ENCODE data around the gene WDR82. TPM values are rescaled to one million over a fixed set of nuclear protein-coding genes. Genes with fewer than 3 reads are reported as not detected.

WDR82 gene
- total and polyA plus RNA-seq, 2 experiments from 2014 or later, result 25.2 to 71.8 TPM

- Mint-ChIP-seq H3K27me3 (ENCODE audit: insufficient read depth, low read depth, poor library complexity) (peaks cover 52% of the 10 kb centered on the region), H3K9me3 (peaks cover 6% of the 10 kb centered on the region; the same call in 2 of the 3 replicates), H3K4me1 (peaks cover 11% of the 10 kb centered on the region), H3K4me3 (peak within 1 kb of the TSS; percentile 70), H3K36me3 (ENCODE audit: low read depth) (peaks cover 5% of the 10 kb centered on the region; the same call in 2 of the 3 replicates), H3K27ac (no peak within 1 kb of the TSS)
- Histone ChIP-seq H3K9me2 (ENCODE audit: insufficient read depth) (no peaks in the 10 kb centered on the region), H3F3A (replicated peaks; ENCODE audit: low read depth) (0 out of 2 replicates have a peak, but pooled peaks cover 3% of the 10 kb centered on the region), H3K4me1 (ENCODE audit: insufficient read depth) (peaks cover 11% of the 10 kb centered on the region; the same call in 1 of the 2 replicates), H2AFZ (peak within 1 kb of the TSS; percentile 92), H3K4me2 (peak within 1 kb of the TSS; percentile 90), H3K36me3 (ENCODE audit: insufficient read depth) (no peaks in the 10 kb centered on the region), H3K27ac (ENCODE audit: low read depth) (no peak within 1 kb of the TSS), H3K79me2 (replicated peaks; ENCODE audit: insufficient read depth) (no peaks in the 10 kb centered on the region), H4K20me1 (replicated peaks; ENCODE audit: insufficient read depth) (no peaks in the 10 kb centered on the region; the same call in 1 of the 2 replicates), H3K27me3 (ENCODE audit: insufficient read depth) (peaks cover 44% of the 10 kb centered on the region), H3K4me3 (peak within 1 kb of the TSS; percentile 74)
- TF ChIP-seq EZH2 (IDR thresholded peaks at IDR 0.05; ENCODE audit: low read depth, unreplicated experiment) (peak; percentile 56), JUNB (IDR thresholded peaks at IDR 0.05; ENCODE audit: unreplicated experiment) (no peak)
- TF ChIP-seq, protein P1, sequence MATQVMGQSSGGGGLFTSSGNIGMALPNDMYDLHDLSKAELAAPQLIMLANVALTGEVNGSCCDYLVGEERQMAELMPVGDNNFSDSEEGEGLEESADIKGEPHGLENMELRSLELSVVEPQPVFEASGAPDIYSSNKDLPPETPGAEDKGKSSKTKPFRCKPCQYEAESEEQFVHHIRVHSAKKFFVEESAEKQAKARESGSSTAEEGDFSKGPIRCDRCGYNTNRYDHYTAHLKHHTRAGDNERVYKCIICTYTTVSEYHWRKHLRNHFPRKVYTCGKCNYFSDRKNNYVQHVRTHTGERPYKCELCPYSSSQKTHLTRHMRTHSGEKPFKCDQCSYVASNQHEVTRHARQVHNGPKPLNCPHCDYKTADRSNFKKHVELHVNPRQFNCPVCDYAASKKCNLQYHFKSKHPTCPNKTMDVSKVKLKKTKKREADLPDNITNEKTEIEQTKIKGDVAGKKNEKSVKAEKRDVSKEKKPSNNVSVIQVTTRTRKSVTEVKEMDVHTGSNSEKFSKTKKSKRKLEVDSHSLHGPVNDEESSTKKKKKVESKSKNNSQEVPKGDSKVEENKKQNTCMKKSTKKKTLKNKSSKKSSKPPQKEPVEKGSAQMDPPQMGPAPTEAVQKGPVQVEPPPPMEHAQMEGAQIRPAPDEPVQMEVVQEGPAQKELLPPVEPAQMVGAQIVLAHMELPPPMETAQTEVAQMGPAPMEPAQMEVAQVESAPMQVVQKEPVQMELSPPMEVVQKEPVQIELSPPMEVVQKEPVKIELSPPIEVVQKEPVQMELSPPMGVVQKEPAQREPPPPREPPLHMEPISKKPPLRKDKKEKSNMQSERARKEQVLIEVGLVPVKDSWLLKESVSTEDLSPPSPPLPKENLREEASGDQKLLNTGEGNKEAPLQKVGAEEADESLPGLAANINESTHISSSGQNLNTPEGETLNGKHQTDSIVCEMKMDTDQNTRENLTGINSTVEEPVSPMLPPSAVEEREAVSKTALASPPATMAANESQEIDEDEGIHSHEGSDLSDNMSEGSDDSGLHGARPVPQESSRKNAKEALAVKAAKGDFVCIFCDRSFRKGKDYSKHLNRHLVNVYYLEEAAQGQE (IDR thresholded peaks at IDR 0.05; ENCODE audit: unreplicated experiment), result no peak
- peak; percentile 83 for ATAC-seq
- DNase-seq (ENCODE audit: low spot score), result peak; percentile 83
These were observed 32.9 kb downstream of the WDR82 start, which contains the start of gene PPM1M for GRCh38 chr3:52245322-52246263. Gene PPM1M, plus strand, starts transcription at chr3:52245759. Its CDS starts 66 bp downstream, at chr3:52245825.

DNA sequence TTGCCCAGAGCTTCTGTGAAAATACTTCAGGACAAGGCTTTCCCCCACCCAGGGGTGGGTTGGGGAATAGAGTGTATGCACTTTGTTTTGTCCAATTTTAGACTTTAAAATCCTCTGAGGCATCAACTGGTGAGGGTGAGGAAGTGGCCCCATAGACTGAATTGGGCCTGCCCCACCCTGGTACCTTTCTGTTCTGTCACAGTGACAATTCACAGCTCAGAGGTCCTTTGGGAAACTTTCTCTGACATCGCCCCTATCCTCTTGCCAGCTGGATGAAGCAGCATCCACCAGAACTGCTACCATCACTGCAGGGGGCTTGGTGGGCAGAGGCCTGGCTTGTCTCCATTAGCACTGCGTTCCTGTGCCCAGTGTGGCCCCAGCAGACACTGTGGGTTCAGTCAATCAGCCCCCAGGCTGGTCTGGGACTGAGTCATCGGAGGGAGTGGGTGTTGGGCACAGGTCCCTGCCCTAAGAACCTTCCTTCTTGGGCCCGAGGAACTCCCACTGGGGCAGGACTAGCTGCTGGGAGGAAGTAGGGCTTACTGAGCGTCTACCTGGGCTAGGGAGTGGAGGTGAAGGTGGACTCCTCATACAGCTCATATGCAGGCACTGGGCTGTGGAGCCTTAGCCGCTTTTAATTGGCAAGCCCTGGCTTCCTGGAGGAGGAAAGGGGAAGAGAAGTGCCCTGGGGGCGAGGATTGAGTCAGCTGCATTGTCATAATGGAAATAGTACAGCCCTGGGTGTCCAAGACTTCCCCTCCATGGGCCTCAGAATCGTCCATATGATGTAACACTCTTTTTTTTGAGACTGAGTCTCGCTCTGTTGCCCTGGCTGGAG lies 34.4 kb downstream of the WDR82 start:
- H3K27me3 Mint-ChIP-seq (ENCODE audit: insufficient read depth, low read depth, poor library complexity), result peaks cover 55% of the 10 kb centered on the region
- peaks cover 44% of the 10 kb centered on the region for H3K27me3 ChIP-seq (ENCODE audit: insufficient read depth)
- H2AFZ ChIP-seq, result no peak overlapping the region
- H3K27ac Mint-ChIP-seq, result no peak overlapping the region
- H3K36me3 ChIP-seq (ENCODE audit: insufficient read depth), result no peaks in the 10 kb centered on the region
- peaks cover 12% of the 10 kb centered on the region; the same call in 2 of the 3 replicates for H3K36me3 Mint-ChIP-seq (ENCODE audit: low read depth)
- peaks cover 22% of the 10 kb centered on the region for H3K4me1 Mint-ChIP-seq
- peaks cover 8% of the 10 kb centered on the region; the same call in 1 of the 2 replicates for H3F3A ChIP-seq (replicated peaks; ENCODE audit: low read depth)
- H3K4me3 ChIP-seq, result no peak overlapping the region
- H3K9me3 Mint-ChIP-seq, result peaks cover 6% of the 10 kb centered on the region; the same call in 2 of the 3 replicates
- H3K4me1 ChIP-seq (ENCODE audit: insufficient read depth), result peaks cover 21% of the 10 kb centered on the region
- DNase-seq (ENCODE audit: low spot score) (no peak), ATAC-seq (no peak)
- no peak overlapping the region for H3K4me2 ChIP-seq
- H3K27ac ChIP-seq (ENCODE audit: low read depth), result no peak overlapping the region
- H3K4me3 Mint-ChIP-seq, result 0 out of 3 replicates have a peak overlapping the region, but pooled peaks have one; percentile 65
- H4K20me1 ChIP-seq (replicated peaks; ENCODE audit: insufficient read depth), result no peaks in the 10 kb centered on the region; the same call in 1 of the 2 replicates
- peaks cover 4% of the 10 kb centered on the region; the same call in 1 of the 2 replicates for H3K79me2 ChIP-seq (replicated peaks; ENCODE audit: insufficient read depth)
- no peaks in the 10 kb centered on the region for H3K9me2 ChIP-seq (ENCODE audit: insufficient read depth)
- no peak for TF ChIP-seq EZH2 (IDR thresholded peaks at IDR 0.05; ENCODE audit: low read depth, unreplicated experiment)
- TF ChIP-seq CREB1 (CRISPR knock-in tag; IDR thresholded peaks at IDR 0.05; ENCODE audit: low read depth), result no peak
- TF ChIP-seq ETS1 (IDR thresholded peaks at IDR 0.05), result no peak
- TF ChIP-seq, protein P1 (IDR thresholded peaks at IDR 0.05; ENCODE audit: unreplicated experiment), result no peak
- TF ChIP-seq, protein P2, sequence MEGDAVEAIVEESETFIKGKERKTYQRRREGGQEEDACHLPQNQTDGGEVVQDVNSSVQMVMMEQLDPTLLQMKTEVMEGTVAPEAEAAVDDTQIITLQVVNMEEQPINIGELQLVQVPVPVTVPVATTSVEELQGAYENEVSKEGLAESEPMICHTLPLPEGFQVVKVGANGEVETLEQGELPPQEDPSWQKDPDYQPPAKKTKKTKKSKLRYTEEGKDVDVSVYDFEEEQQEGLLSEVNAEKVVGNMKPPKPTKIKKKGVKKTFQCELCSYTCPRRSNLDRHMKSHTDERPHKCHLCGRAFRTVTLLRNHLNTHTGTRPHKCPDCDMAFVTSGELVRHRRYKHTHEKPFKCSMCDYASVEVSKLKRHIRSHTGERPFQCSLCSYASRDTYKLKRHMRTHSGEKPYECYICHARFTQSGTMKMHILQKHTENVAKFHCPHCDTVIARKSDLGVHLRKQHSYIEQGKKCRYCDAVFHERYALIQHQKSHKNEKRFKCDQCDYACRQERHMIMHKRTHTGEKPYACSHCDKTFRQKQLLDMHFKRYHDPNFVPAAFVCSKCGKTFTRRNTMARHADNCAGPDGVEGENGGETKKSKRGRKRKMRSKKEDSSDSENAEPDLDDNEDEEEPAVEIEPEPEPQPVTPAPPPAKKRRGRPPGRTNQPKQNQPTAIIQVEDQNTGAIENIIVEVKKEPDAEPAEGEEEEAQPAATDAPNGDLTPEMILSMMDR (conservative IDR thresholded peaks at IDR 0.05; ENCODE audit: low read depth in 2 of 2), result no peak
- TF ChIP-seq STAT1 (IDR thresholded peaks at IDR 0.05; ENCODE audit: unreplicated experiment), result no peak
- TF ChIP-seq EZH2phosphoT487 (IDR thresholded peaks at IDR 0.05; ENCODE audit: unreplicated experiment), result no peak
- no peak for TF ChIP-seq ZNF331 (CRISPR knock-in tag; IDR thresholded peaks at IDR 0.05; ENCODE audit: low read depth)

All from GM23338 (cell line).